ENCODE data around the gene HOXA7.

HOXA7 gene

GRCh38 chr7:27198138-27198841, 41.8 kb upstream of the HOXA7 start:
- H3K4me3 ChIP-seq (replicated peaks; ENCODE audit: low read depth, low read length): peak overlapping the region; percentile 83
- DNase-seq (ENCODE audit: extremely low read depth, low read depth): no peak
- TF ChIP-seq CTCF (IDR thresholded peaks at IDR 0.05; ENCODE audit: low read depth, low read length, missing control alignments): no peak

- TF ChIP-seq CTCF (IDR thresholded peaks at IDR 0.05; ENCODE audit: low read depth, low read length, missing control alignments): no peak
- H3K4me3 ChIP-seq (replicated peaks; ENCODE audit: low read depth, low read length): peak overlapping the region; percentile 83
- DNase-seq (ENCODE audit: extremely low read depth, low read depth): no peak
These were observed 40.9 kb upstream of the HOXA7 start for GRCh38 chr7:27197137-27198042.

GRCh38 chr7:27196287-27196767, 39.9 kb upstream of the HOXA7 start:
- peak; percentile 71 for TF ChIP-seq CTCF (IDR thresholded peaks at IDR 0.05; ENCODE audit: low read depth, low read length, missing control alignments)
- no peak for DNase-seq (ENCODE audit: extremely low read depth, low read depth)
- H3K4me3 ChIP-seq (replicated peaks; ENCODE audit: low read depth, low read length): peak overlapping the region; percentile 83

GRCh38 chr7:27194686-27195379, 38.4 kb upstream of the HOXA7 start:
- H3K4me3 ChIP-seq (replicated peaks; ENCODE audit: low read depth, low read length): peak overlapping the region; percentile 83
- no peak for DNase-seq (ENCODE audit: extremely low read depth, low read depth)

GRCh38 chr7:27194002-27194352, 37.5 kb upstream of the HOXA7 start:
- no peak for DNase-seq (ENCODE audit: extremely low read depth, low read depth)
- no peak for TF ChIP-seq CTCF (IDR thresholded peaks at IDR 0.05; ENCODE audit: low read depth, low read length, missing control alignments)
- H3K4me3 ChIP-seq (replicated peaks; ENCODE audit: low read depth, low read length): peak overlapping the region; percentile 83

More at GRCh38 chr7:27194686-27195379, 38.4 kb upstream of the HOXA7 start:
- no peak for TF ChIP-seq CTCF (IDR thresholded peaks at IDR 0.05; ENCODE audit: low read depth, low read length, missing control alignments)

GRCh38 chr7:27193335-27194001, 37.0 kb upstream of the HOXA7 start:
- DNase-seq (ENCODE audit: extremely low read depth, low read depth): no peak
- no peak for TF ChIP-seq CTCF (IDR thresholded peaks at IDR 0.05; ENCODE audit: low read depth, low read length, missing control alignments)
- H3K4me3 ChIP-seq (replicated peaks; ENCODE audit: low read depth, low read length): peak overlapping the region; percentile 83
